GM12801 (cell line): ENCODE results near the gene KIAA1217.

Source experiments
- TF ChIP-seq, protein P1 (sequence below): IDR thresholded peaks from one replicate; pipeline ENCODE4 v1.5.1; 2011; ENCODE audit warnings: control low read depth; ENCODE audit not compliant: insufficient read length; ENCODE audit errors: extremely low read depth

The KIAA1217 gene

DNA sequence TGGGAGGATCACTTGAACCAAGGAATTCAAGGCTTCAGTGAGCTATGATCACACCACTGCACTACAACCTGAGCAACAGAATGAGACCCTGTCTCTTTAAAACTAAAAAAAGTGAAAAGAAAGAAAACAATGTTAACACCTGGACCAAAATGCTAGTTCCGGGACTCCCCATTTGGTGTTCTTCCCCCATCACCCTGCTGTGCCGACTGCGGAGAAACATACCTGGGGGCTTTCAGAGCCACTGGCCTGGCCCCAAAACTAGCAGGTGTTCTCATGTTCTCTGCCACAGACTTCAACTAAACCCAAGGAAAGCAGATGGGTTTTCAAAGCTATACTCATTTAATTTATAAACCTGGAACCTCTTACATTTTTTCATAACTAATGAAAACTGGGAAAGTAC, 250.9 kb downstream of the KIAA1217 start:
- TF ChIP-seq, protein P1, sequence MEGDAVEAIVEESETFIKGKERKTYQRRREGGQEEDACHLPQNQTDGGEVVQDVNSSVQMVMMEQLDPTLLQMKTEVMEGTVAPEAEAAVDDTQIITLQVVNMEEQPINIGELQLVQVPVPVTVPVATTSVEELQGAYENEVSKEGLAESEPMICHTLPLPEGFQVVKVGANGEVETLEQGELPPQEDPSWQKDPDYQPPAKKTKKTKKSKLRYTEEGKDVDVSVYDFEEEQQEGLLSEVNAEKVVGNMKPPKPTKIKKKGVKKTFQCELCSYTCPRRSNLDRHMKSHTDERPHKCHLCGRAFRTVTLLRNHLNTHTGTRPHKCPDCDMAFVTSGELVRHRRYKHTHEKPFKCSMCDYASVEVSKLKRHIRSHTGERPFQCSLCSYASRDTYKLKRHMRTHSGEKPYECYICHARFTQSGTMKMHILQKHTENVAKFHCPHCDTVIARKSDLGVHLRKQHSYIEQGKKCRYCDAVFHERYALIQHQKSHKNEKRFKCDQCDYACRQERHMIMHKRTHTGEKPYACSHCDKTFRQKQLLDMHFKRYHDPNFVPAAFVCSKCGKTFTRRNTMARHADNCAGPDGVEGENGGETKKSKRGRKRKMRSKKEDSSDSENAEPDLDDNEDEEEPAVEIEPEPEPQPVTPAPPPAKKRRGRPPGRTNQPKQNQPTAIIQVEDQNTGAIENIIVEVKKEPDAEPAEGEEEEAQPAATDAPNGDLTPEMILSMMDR = no peak

DNA sequence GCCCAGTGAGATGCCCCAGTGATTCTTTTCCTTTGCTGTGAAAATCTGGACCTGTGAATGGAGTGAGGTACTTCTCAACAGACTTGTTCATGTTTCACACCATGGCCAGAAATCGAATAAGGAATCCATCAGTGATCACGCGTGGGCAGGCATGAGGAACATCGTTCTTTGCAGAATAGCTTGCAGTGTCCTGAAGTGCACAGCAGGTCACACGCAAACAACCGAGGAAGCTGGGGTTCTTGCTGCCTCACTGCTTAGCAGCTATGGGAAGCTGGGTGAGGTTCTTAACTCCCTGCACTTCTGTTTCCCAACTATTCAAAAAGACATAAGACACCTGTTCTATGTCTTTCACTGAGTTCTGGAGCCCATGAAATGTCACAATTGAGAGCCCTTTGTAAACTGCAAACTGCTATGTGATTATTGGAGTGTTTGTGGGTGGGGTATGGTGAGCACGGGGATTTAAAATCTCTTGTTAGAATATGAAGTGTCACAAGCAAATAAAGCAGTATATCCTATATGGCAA, 253.4 kb downstream of the KIAA1217 start:
- TF ChIP-seq, protein P1 = no peak

DNA sequence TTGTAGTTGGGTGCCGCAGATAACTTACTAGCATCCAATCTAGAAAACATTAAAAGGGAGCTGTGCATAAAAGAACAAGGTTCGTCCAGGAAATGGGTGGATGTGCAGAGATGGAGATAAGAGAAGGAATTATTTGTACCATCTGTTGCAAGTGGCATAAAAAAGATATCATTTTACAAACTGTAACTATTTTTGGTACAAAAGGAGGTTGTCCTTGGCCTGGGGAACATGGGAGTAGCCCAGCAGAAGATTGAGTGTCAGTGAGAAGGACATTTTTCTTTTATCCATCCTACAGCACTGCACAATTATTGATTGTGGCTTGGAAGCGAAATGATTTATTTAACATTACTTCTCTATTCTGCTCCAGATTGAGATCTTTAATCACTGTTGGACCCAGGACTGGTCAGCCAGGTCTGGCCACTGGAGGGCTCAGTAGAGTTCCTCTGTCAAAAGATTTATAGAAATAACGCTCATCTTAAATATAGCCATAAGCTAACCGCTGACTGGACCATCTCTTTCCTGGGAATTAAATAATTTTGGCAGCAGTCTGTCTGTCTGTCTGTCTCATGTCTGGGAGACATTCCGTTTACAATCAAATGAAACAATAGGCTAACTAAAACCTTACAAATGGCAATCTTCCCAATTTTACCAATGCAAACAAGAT, 254.1 kb downstream of the KIAA1217 start:
- TF ChIP-seq, protein P1 = no peak

DNA sequence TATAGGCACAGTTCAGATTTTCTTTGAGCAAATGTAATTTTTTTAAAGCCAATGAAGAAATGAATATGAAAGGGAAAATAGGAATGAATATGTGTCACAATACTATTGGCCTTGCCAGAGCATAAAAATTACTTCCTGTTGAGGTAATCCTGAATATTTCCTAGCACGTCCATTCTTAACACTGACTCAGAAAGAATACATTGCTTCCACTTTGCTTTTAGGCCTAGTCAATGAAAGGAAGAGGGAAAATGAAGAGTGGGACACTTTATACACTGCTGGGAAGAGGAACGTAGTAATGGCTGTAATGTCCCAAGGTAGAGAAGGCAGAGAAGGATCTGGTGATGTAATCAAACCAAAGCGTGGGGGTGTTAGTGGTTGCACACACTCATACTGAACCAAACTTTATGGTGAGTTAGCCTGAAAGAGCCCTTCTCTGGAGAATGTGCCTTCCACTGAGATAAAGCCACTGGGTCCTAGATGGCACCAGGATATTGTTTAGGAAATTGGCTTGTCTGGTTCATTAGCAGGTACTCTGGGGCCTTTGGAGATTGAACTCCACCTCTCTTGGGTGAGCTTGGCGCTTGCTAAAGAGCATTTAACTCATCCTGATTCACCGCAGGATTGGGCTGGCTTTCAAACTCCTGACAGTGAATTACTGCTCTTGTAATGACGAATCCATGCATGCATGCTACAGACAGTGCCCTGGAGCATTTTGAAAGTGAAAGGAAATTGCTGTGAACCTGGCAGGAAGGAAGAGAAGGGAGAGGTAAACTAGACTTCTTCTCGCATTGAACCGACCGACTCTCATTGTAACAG, 254.9 kb downstream of the KIAA1217 start:
- TF ChIP-seq, protein P1 = no peak

DNA sequence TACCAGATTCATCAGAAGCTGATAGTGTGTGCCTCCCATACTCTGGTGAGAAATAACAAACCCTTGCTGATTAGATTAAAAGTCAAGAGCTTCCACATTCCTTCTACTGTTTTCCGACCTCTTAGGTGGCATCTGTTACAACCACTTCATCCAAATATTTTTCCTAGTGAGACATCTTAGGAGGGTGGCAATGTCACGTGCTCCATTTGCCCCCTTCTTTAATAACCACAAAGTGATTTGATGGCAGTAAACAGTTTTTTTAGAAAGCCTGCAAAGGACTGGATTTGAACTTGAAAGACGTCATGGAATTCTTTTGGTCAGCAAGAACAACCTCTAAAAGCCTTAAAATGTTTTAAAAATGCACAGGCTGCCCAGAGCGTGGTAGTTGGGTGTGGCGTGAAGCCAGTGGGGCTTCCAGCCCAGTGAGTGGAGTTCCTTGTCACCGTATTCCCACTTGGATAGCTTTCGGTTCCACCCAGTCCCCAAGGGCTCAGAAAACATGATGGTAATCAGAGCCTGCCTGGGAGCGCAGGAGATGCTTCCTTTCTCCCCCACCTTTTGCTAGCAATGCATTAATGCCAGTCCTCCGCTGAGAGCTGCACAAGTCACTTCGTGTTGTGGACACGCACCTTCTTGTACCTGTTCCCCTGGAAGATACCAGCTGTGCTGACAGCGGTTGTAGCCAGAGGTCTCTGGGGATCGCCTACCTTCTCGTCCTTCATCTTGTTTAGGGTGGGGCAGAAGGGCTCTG, 256.4 kb downstream of the KIAA1217 start:
- TF ChIP-seq, protein P1 = no peak

DNA sequence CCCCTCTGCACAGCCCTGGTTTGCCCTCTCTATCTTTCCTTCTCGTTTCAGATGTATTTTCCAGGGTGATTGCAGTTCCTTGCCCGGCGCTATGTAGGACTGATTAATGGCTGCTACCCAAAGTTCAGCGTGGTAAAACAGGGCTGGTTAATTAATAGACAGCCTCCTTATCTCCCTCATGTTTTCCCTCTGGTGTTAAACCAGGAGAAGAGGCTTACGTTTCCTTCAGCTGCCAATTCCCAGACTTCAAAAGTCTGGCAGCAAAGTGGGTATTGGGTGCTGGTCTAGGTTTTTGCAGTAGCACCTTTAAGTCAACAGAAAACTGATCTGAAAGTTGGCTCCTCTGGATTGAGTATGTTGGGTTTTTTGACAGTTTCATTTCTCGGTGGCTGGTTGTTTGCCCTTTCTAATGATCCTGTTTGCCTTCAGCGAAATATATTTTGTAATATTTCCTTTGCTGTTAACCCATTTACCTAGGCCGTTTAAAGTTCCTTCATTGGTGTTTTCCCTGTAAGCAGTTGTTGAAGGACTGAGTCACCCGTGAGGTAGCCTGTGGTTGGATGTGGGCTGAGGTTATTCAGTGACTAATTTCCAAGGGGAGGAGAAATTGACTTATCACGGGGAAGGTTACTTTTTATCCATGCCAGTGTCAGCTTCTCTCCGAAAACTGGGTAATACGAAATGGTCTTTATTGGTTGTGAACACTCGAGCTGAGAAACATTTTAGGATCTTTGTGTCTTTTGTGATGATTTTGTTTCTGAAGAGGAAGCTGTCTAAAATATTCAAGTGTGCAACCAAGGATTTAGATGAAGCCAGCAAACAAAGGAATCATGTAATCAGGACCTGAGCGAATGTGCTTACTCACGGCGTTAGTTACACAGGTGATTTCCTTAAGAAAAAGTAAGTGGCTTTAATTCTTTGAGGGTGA, 257.2 kb downstream of the KIAA1217 start:
- TF ChIP-seq, protein P1 = no peak
